Activated CD4-positive, alpha-beta T cell treated with anti-CD3 and anti-CD28 coated beads, Interleukin-2, amount 10 ng/mL, durations not matched to agents 24 days and 14 days (primary cell): ENCODE results near the gene OXCT1. TPM values are rescaled to one million over a fixed set of nuclear protein-coding genes. Genes with fewer than 3 reads are reported as not detected.
A peak's percentile ranks its signal among the peaks of the same experiment; 100 is the strongest.

ENCODE experiments used
- DNase-seq: peaks from one replicate; pipeline ENCODE4 v3.0.0; 2022
- H3K27ac Mint-ChIP-seq: one replicate; pipeline ENCODE4 v1.8.0; 2022; ENCODE audit warnings: mild to moderate bottlenecking, mixed read lengths
- H3K27me3 Mint-ChIP-seq: one replicate; pipeline ENCODE4 v1.8.0; 2022; ENCODE audit warnings: mixed read lengths
- H3K36me3 Mint-ChIP-seq: one replicate; pipeline ENCODE4 v1.8.0; 2022; ENCODE audit warnings: low read depth, mild to moderate bottlenecking, mixed read lengths
- H3K4me1 Mint-ChIP-seq: one replicate; pipeline ENCODE4 v1.8.0; 2021; ENCODE audit warnings: mixed read lengths
- H3K4me3 Mint-ChIP-seq: one replicate; pipeline ENCODE4 v1.8.0; 2022; ENCODE audit warnings: mild to moderate bottlenecking, moderate library complexity, mixed read lengths
- H3K9me3 Mint-ChIP-seq: one replicate; pipeline ENCODE4 v1.8.0; 2021; ENCODE audit warnings: mixed read lengths
- intact Hi-C: fragments of 100-400 bp; cut with micrococcal nuclease; formaldehyde crosslinking; loops from one replicate; pipeline ENCODE4 v1.15.1; 2023
- total RNA-seq: library from RNA; stranded (reverse); gene quantifications from 2 replicates; pipeline ENCODE4 v1.2.3, GENCODE V29; 2022

OXCT1 gene
- total RNA-seq = 92.6 and 93.4 TPM in 2 replicates

GRCh38 chr5:41869724-41870626, at the start of gene OXCT1:
Gene OXCT1, minus strand, starts transcription at chr5:41870425. Its CDS starts 67 bp downstream, at chr5:41870358.
- intact Hi-C loops = loop anchor here (1.0 to 2.0 kb wide), 4 partner anchors 14 to 55 kb away; partner anchors contain the start of genes FBXO4 and RIMOC1
- Mint-ChIP-seq H3K9me3 (no peaks in the 10 kb centered on the region), H3K4me1 (peaks cover 48% of the 10 kb centered on the region), H3K27me3 (no peaks in the 10 kb centered on the region), H3K36me3 (peaks cover 23% of the 10 kb centered on the region), H3K4me3 (peak within 1 kb of the TSS; percentile 92), H3K27ac (peak within 1 kb of the TSS; percentile 85)
- DNase-seq = peak; percentile 98

GRCh38 chr5:41918105-41918504, 47.9 kb upstream of the OXCT1 start:
- H3K36me3 Mint-ChIP-seq = peaks cover 58% of the 10 kb centered on the region
- intact Hi-C loops = no loop called here
- H3K27me3 Mint-ChIP-seq = no peaks in the 10 kb centered on the region
- no peak overlapping the region for H3K4me3 Mint-ChIP-seq
- no peak overlapping the region for H3K27ac Mint-ChIP-seq
- H3K4me1 Mint-ChIP-seq = peaks cover 8% of the 10 kb centered on the region
- H3K9me3 Mint-ChIP-seq = no peaks in the 10 kb centered on the region
- no peak for DNase-seq

GRCh38 chr5:41908374-41909079, 38.3 kb upstream of the OXCT1 start:
- intact Hi-C loops = loop anchor here (10.0 kb wide), 2 partner anchors 1074 to 1154 kb away; partner anchors contain the start of genes RPL37 and TTC33
- peaks cover 3% of the 10 kb centered on the region for H3K27me3 Mint-ChIP-seq
- peaks cover 47% of the 10 kb centered on the region for H3K36me3 Mint-ChIP-seq
- no peak for DNase-seq
- H3K4me3 Mint-ChIP-seq = no peak overlapping the region
- no peak overlapping the region for H3K27ac Mint-ChIP-seq
- peaks cover 3% of the 10 kb centered on the region for H3K9me3 Mint-ChIP-seq
- peaks cover 37% of the 10 kb centered on the region for H3K4me1 Mint-ChIP-seq

GRCh38 chr5:41906151-41906550, 35.9 kb upstream of the OXCT1 start:
- intact Hi-C loops = loop anchor here (10.0 kb wide), 2 partner anchors 1071 to 1151 kb away; partner anchors contain the start of genes RPL37 and TTC33
- Mint-ChIP-seq H3K9me3 (peaks cover 3% of the 10 kb centered on the region), H3K27ac (no peak overlapping the region), H3K36me3 (peaks cover 30% of the 10 kb centered on the region), H3K27me3 (peaks cover 3% of the 10 kb centered on the region), H3K4me1 (peaks cover 42% of the 10 kb centered on the region), H3K4me3 (no peak overlapping the region)
- DNase-seq = no peak

GRCh38 chr5:41903892-41904799, 33.9 kb upstream of the OXCT1 start, which contains the start of gene RIMOC1:
Gene RIMOC1, plus strand, starts transcription at chr5:41904344. Its CDS starts 24 bp downstream, at chr5:41904368.
- H3K4me1 Mint-ChIP-seq = peaks cover 43% of the 10 kb centered on the region
- H3K9me3 Mint-ChIP-seq = peaks cover 3% of the 10 kb centered on the region
- DNase-seq = peak; percentile 100
- peaks cover 17% of the 10 kb centered on the region for H3K36me3 Mint-ChIP-seq
- peaks cover 9% of the 10 kb centered on the region for H3K27me3 Mint-ChIP-seq
- H3K4me3 Mint-ChIP-seq = peak within 1 kb of the TSS; percentile 92
- peak within 1 kb of the TSS; percentile 96 for H3K27ac Mint-ChIP-seq
- intact Hi-C loops = loop anchor here (1.0 to 10.0 kb wide), 5 partner anchors 21 to 1149 kb away; partner anchors contain the start of genes FBXO4, OXCT1, RPL37 and TTC33

GRCh38 chr5:41903382-41903891, 33.2 kb upstream of the OXCT1 start:
- no peak for DNase-seq
- intact Hi-C loops = loop anchor here (10.0 kb wide), 2 partner anchors 1069 to 1149 kb away; partner anchors contain the start of genes RPL37 and TTC33
- Mint-ChIP-seq H3K9me3 (peaks cover 3% of the 10 kb centered on the region), H3K4me1 (peaks cover 42% of the 10 kb centered on the region), H3K36me3 (peaks cover 13% of the 10 kb centered on the region), H3K4me3 (peak overlapping the region; percentile 92), H3K27ac (peak overlapping the region; percentile 96), H3K27me3 (peaks cover 9% of the 10 kb centered on the region)

GRCh38 chr5:41896230-41896629, 26.0 kb upstream of the OXCT1 start:
- Mint-ChIP-seq H3K4me3 (no peak overlapping the region), H3K27me3 (peaks cover 33% of the 10 kb centered on the region), H3K9me3 (peaks cover 7% of the 10 kb centered on the region), H3K27ac (no peak overlapping the region), H3K4me1 (peaks cover 17% of the 10 kb centered on the region), H3K36me3 (no peaks in the 10 kb centered on the region)
- no peak for DNase-seq
- intact Hi-C loops = no loop called here

- DNase-seq = no peak
- peaks cover 29% of the 10 kb centered on the region for H3K27me3 Mint-ChIP-seq
- H3K4me3 Mint-ChIP-seq = peak overlapping the region; percentile 61
- H3K4me1 Mint-ChIP-seq = peaks cover 17% of the 10 kb centered on the region
- intact Hi-C loops = loop anchor here (2.0 kb wide), 1 partner anchor 22 kb away; the partner anchor contains the start of gene OXCT1
- H3K9me3 Mint-ChIP-seq = peaks cover 7% of the 10 kb centered on the region
- H3K27ac Mint-ChIP-seq = peak overlapping the region; percentile 1
- H3K36me3 Mint-ChIP-seq = peaks cover 2% of the 10 kb centered on the region
These were observed 23.0 kb upstream of the OXCT1 start for GRCh38 chr5:41893074-41893851.

GRCh38 chr5:41892031-41892430, 21.8 kb upstream of the OXCT1 start:
- peaks cover 2% of the 10 kb centered on the region for H3K36me3 Mint-ChIP-seq
- intact Hi-C loops = loop anchor here (2.0 kb wide), 1 partner anchor 21 kb away; the partner anchor contains the start of gene OXCT1
- peaks cover 25% of the 10 kb centered on the region for H3K27me3 Mint-ChIP-seq
- DNase-seq = no peak
- peaks cover 4% of the 10 kb centered on the region for H3K9me3 Mint-ChIP-seq
- H3K27ac Mint-ChIP-seq = no peak overlapping the region
- H3K4me3 Mint-ChIP-seq = no peak overlapping the region
- H3K4me1 Mint-ChIP-seq = peaks cover 17% of the 10 kb centered on the region

- no peak overlapping the region for H3K4me3 Mint-ChIP-seq
- peaks cover 4% of the 10 kb centered on the region for H3K9me3 Mint-ChIP-seq
- H3K4me1 Mint-ChIP-seq = peaks cover 17% of the 10 kb centered on the region
- H3K27ac Mint-ChIP-seq = no peak overlapping the region
- peaks cover 17% of the 10 kb centered on the region for H3K27me3 Mint-ChIP-seq
- intact Hi-C loops = no loop called here
- H3K36me3 Mint-ChIP-seq = peaks cover 2% of the 10 kb centered on the region
- DNase-seq = no peak
These were observed 21.0 kb upstream of the OXCT1 start for GRCh38 chr5:41891066-41891707.

- peaks cover 7% of the 10 kb centered on the region for H3K27me3 Mint-ChIP-seq
- no peak overlapping the region for H3K4me3 Mint-ChIP-seq
- H3K4me1 Mint-ChIP-seq = peaks cover 4% of the 10 kb centered on the region
- peaks cover 2% of the 10 kb centered on the region for H3K36me3 Mint-ChIP-seq
- H3K27ac Mint-ChIP-seq = no peak overlapping the region
- no peak for DNase-seq
- intact Hi-C loops = no loop called here
- no peaks in the 10 kb centered on the region for H3K9me3 Mint-ChIP-seq
These were observed 15.1 kb upstream of the OXCT1 start for GRCh38 chr5:41885286-41885685.

GRCh38 chr5:41883936-41884335, 13.7 kb upstream of the OXCT1 start:
- intact Hi-C loops = no loop called here
- Mint-ChIP-seq H3K4me1 (peaks cover 5% of the 10 kb centered on the region), H3K27me3 (peaks cover 5% of the 10 kb centered on the region), H3K4me3 (no peak overlapping the region), H3K36me3 (no peaks in the 10 kb centered on the region), H3K9me3 (no peaks in the 10 kb centered on the region), H3K27ac (no peak overlapping the region)
- DNase-seq = no peak
